GM19468 (cell line): ENCODE measurements around the gene ZFYVE28.
"Not testable (repeated sequence)": the region's sequence is repeated elsewhere in the genome, so short reads cannot be mapped to it uniquely, and the experiment has no call there.

Experiments
- ATAC-seq: cut with Tn5 transposase; IDR thresholded peaks from one replicate; pipeline ENCODE4 v1.9.1; 2021; ENCODE audit warnings: mild to moderate bottlenecking, moderate library complexity, moderate number of reproducible peaks; ENCODE audit not compliant: unreplicated experiment; ENCODE audit errors: extremely low read depth

Gene ZFYVE28

GRCh38 chr4:2394528-2394927, 23.9 kb downstream of the ZFYVE28 start:
- ATAC-seq, result no peak

- no peak for ATAC-seq
These were observed 24.8 kb downstream of the ZFYVE28 start for GRCh38 chr4:2393353-2394270.

GRCh38 chr4:2390784-2391421, 27.5 kb downstream of the ZFYVE28 start:
- no peak for ATAC-seq

GRCh38 chr4:2390146-2390545, 28.3 kb downstream of the ZFYVE28 start:
- ATAC-seq, result no peak

GRCh38 chr4:2389691-2390090, 28.8 kb downstream of the ZFYVE28 start:
- ATAC-seq, result no peak

GRCh38 chr4:2388429-2389182, 29.8 kb downstream of the ZFYVE28 start:
- ATAC-seq, result no peak

GRCh38 chr4:2387829-2388228, 30.6 kb downstream of the ZFYVE28 start:
- no peak for ATAC-seq

- ATAC-seq, result no peak
These were observed 31.2 kb downstream of the ZFYVE28 start for GRCh38 chr4:2387218-2387617.

GRCh38 chr4:2386717-2387116, 31.7 kb downstream of the ZFYVE28 start:
- ATAC-seq, result no peak

GRCh38 chr4:2385516-2385915, 32.9 kb downstream of the ZFYVE28 start:
- ATAC-seq, result no peak

GRCh38 chr4:2384245-2384644, 34.2 kb downstream of the ZFYVE28 start:
- no peak for ATAC-seq

GRCh38 chr4:2383760-2384159, 34.7 kb downstream of the ZFYVE28 start:
- ATAC-seq, result no peak

- not testable (repeated sequence) for ATAC-seq
These were observed 35.2 kb downstream of the ZFYVE28 start for GRCh38 chr4:2383220-2383631.

GRCh38 chr4:2382769-2383202, 35.7 kb downstream of the ZFYVE28 start:
- not testable (repeated sequence) for ATAC-seq

GRCh38 chr4:2380589-2380988, 37.9 kb downstream of the ZFYVE28 start:
- ATAC-seq, result not testable (repeated sequence)

- no peak for ATAC-seq
These were observed 39.5 kb downstream of the ZFYVE28 start for GRCh38 chr4:2378898-2379297.

GRCh38 chr4:2378401-2378800, 40.0 kb downstream of the ZFYVE28 start:
- ATAC-seq, result no peak

- ATAC-seq, result no peak
These were observed 41.2 kb downstream of the ZFYVE28 start for GRCh38 chr4:2377241-2377640.

GRCh38 chr4:2375427-2375826, 43.0 kb downstream of the ZFYVE28 start:
- no peak for ATAC-seq

GRCh38 chr4:2373532-2373931, 44.9 kb downstream of the ZFYVE28 start:
- no peak for ATAC-seq
